ENCODE data around the gene RSPO1.

DNA sequence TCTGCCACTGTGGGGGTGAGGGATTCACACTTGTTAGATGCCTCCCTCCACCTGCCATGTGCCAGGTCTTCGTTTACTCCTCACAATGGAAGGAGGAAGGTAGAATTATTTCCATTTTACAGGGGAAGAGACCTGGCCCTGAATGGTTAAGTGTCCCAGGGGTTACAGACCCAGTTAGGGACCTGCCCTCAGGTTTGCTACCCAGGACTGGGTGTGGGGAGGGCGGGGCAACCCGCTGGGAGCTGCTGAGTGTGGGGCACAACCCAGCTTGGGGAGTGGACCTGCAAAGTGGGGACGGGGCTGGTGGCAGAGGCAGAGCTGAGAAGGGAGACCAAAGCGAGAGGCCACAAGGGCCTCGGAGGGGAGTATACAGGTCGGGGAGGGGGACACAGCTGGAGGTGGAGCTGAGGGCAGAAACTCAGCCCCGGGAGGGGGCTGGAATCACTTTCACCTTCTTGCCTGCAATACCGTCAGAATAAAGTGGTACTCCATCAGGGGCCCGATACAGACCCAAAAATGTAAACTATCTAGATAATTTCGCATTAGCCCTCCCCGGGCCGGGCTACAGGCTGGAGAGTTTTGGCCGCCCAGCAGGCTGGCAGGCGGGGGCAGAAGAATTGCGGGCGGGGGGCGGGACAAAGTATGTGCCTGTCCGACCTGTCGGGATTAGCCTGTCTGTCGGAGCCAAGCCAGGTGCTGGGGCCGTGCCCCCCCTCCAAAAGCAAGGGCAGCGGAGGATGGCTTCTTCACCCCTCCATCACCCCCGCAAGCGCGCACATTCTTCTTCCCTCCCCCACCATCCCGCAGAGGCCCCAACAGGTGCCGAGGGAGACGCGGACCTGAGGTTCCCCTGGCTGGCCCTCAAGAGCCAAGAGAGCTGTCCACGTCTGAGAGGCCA lies 1.4 kb downstream of the RSPO1 start:
- TF ChIP-seq TAF1 (IDR thresholded peaks at IDR 0.05; ENCODE audit: borderline replicate concordance, low read depth, low read length) (no peak), MTA3 (IDR thresholded peaks at IDR 0.05; ENCODE audit: borderline replicate concordance, low read length) (no peak), RBBP5 (conservative IDR thresholded peaks at IDR 0.05) (no peak), SP1 (IDR thresholded peaks at IDR 0.05; ENCODE audit: low read depth, low read length) (no peak), KDM1A (IDR thresholded peaks at IDR 0.05; ENCODE audit: borderline replicate concordance) (no peak), RFX5 (IDR thresholded peaks at IDR 0.05; ENCODE audit: low read depth, low read length) (no peak), ZZZ3 (IDR thresholded peaks at IDR 0.05; ENCODE audit: control insufficient read depth, insufficient read length, low read depth) (no peak)
- TF ChIP-seq, protein P1, sequence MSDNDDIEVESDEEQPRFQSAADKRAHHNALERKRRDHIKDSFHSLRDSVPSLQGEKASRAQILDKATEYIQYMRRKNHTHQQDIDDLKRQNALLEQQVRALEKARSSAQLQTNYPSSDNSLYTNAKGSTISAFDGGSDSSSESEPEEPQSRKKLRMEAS (IDR thresholded peaks at IDR 0.05; ENCODE audit: low read depth, low read length), result no peak
- TF ChIP-seq, protein P2, sequence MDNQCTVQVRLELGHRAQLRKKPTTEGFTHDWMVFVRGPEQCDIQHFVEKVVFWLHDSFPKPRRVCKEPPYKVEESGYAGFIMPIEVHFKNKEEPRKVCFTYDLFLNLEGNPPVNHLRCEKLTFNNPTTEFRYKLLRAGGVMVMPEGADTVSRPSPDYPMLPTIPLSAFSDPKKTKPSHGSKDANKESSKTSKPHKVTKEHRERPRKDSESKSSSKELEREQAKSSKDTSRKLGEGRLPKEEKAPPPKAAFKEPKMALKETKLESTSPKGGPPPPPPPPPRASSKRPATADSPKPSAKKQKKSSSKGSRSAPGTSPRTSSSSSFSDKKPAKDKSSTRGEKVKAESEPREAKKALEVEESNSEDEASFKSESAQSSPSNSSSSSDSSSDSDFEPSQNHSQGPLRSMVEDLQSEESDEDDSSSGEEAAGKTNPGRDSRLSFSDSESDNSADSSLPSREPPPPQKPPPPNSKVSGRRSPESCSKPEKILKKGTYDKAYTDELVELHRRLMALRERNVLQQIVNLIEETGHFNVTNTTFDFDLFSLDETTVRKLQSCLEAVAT (IDR thresholded peaks at IDR 0.05), result no peak
- TF ChIP-seq, protein P3, sequence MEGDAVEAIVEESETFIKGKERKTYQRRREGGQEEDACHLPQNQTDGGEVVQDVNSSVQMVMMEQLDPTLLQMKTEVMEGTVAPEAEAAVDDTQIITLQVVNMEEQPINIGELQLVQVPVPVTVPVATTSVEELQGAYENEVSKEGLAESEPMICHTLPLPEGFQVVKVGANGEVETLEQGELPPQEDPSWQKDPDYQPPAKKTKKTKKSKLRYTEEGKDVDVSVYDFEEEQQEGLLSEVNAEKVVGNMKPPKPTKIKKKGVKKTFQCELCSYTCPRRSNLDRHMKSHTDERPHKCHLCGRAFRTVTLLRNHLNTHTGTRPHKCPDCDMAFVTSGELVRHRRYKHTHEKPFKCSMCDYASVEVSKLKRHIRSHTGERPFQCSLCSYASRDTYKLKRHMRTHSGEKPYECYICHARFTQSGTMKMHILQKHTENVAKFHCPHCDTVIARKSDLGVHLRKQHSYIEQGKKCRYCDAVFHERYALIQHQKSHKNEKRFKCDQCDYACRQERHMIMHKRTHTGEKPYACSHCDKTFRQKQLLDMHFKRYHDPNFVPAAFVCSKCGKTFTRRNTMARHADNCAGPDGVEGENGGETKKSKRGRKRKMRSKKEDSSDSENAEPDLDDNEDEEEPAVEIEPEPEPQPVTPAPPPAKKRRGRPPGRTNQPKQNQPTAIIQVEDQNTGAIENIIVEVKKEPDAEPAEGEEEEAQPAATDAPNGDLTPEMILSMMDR (IDR thresholded peaks at IDR 0.05 in 2 of 3, conservative IDR thresholded peaks at IDR 0.05 in 1 of 3; ENCODE audit: control insufficient read depth in 2 of 3, extremely low read depth in 1 of 3, insufficient read depth in 1 of 3, low read depth in 3 of 3, low read length in 3 of 3), result no peak
